BJ (cell line): ENCODE results near the gene PTGES. TPM values are rescaled to one million over a fixed set of nuclear protein-coding genes. Genes with fewer than 3 reads are reported as not detected.
A peak's percentile ranks its signal among the peaks of the same experiment; 100 is the strongest.
"Not testable (repeated sequence)": the region's sequence is repeated elsewhere in the genome, so short reads cannot be mapped to it uniquely, and the experiment has no call there.

Experiments used
- CTCF ChIA-PET: fragments of 350-600 bp; formaldehyde crosslinking; extraction: SDS; loops from one replicate; lab custom pipeline; 2021; ENCODE audit warnings: antibody characterized with exemption, inconsistent platforms; lab: Yijun Ruan, JAX
- POLR2A ChIA-PET: fragments of 300-600 bp; sonication (Branson Sonifier 250); formaldehyde crosslinking; extraction: SDS; loops from one replicate; lab custom pipeline; 2021; ENCODE audit warnings: antibody characterized with exemption; lab: Charles Lee
- DNase-seq: peaks from one replicate; pipeline ENCODE4 v3.0.0-alpha.2; 2011; ENCODE audit warnings: low read depth
- H3K27me3 ChIP-seq: 2 replicates; pipeline ENCODE4 v1.6.0; 2011; ENCODE audit warnings: low read length; ENCODE audit not compliant: control insufficient read depth, insufficient read depth
- H3K36me3 ChIP-seq: 2 replicates; pipeline ENCODE4 v1.5.1; 2011; ENCODE audit warnings: low read length; ENCODE audit not compliant: control insufficient read depth, insufficient read depth
- H3K4me3 ChIP-seq: 2 replicates; pipeline ENCODE4 v1.5.1; 2011; ENCODE audit warnings: low read depth, mild to moderate bottlenecking, control low read depth, low read length
- CTCF ChIP-seq: IDR thresholded peaks from 2 replicates; pipeline ENCODE4 v1.5.1; 2011; ENCODE audit warnings: low read depth, mild to moderate bottlenecking, control low read depth, inconsistent platforms, low read length, moderate library complexity; ENCODE audit not compliant: insufficient read depth
- polyA plus RNA-seq: library from polyadenylated mRNA; depleted of rRNA; stranded (reverse); fragments of >200 nt; gene quantifications from 2 replicates; pipeline ENCODE4 v1.2.3, GENCODE V29; 2011

PTGES gene
- polyA plus RNA-seq, 1 experiment: 16.4 TPM

DNA sequence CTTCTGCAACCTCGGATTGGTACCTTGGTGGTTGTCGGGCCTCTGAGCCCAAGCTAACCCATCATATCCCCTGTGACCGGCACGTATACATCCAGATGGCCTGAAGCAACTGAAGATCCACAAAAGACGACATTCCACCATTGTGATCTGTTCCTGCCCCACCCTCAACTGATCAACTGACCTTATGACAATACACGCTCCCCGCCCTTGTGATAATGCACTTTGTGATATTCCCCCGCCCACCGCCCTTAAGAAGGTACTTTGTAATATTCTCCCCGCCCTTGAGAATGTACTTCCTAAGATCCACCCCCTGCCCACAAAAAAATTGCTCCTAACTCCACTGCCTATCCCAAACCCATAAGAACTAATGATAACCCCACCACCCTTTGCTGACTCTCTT is 33.6 kb upstream of the PTGES start:
- Histone ChIP-seq H3K36me3 (no peaks in the 10 kb centered on the region), H3K4me3 (no peak overlapping the region), H3K27me3 (no peaks in the 10 kb centered on the region)
- no peak for DNase-seq
- TF ChIP-seq CTCF: no peak
- ChIA-PET CTCF (interaction anchor here (0.6 to 9.4 kb wide), 5 partner anchors 23 to 655 kb away, joined by 3 to 172 read pairs (median 7); partner anchors contain the start of gene ASB6), POLR2A (no interaction called here)

- no peaks in the 10 kb centered on the region for H3K36me3 ChIP-seq
- DNase-seq: no peak
- CTCF ChIA-PET: interaction anchor here (0.6 to 9.4 kb wide), 6 partner anchors 22 to 145 kb away, joined by 3 to 172 read pairs (median 5); partner anchors contain the start of gene ASB6
- no peaks in the 10 kb centered on the region for H3K27me3 ChIP-seq
- TF ChIP-seq CTCF: no peak
- POLR2A ChIA-PET: no interaction called here
- H3K4me3 ChIP-seq: no peak overlapping the region
These were observed 33.0 kb upstream of the PTGES start for GRCh38 chr9:129785866-129786265.

- H3K4me3 ChIP-seq, H3K36me3 ChIP-seq, H3K27me3 ChIP-seq, POLR2A ChIA-PET, DNase-seq: not testable (repeated sequence)
- CTCF ChIA-PET: interaction anchor here (0.7 to 9.4 kb wide), 10 partner anchors 8 to 646 kb away, joined by 3 to 172 read pairs (median 5); partner anchors contain the start of gene ASB6
These were observed 32.1 kb upstream of the PTGES start for GRCh38 chr9:129784970-129785369.

DNA sequence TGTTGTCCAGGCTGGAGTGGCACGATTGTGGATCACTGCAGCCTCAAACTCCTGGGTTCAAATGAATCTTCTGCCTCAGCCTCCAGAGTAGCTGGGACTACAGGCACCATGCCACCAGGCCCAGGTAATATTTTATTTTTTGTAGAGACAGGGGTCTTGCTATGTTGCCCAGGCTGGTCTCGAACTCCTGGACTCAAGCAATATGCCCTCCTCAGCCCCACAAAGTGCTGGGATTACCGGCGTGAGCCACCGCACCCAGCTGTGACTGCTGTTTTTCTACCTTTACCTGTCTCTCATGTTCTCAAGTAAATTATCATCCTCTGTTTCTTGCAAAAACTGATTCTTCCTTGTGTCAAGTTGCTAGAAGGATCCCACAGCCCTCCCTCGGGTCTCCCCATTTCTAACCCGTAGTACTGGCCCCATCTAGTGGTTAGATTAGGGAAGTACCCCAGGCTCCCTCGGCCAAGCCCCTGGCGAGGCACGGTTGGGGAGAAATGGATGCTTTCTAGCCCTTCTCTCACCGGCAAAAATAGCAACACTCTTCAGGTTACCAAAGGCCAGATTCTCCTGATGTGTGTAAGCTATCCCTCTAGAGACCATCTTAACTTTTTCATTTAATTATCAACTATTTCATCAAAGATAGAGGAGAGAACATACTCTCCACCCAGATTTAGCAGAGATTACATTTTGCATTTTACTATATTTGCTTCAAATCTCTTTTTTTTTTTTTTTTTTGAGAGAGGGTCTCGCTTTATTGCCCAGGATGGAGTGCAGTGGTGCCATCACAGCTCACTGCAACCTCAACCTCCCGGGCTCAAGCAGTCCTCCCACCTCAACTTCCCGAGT is 30.9 kb upstream of the PTGES start:
- TF ChIP-seq CTCF: peak; percentile 92
- no peak for DNase-seq
- ChIA-PET CTCF (interaction anchor here (0.7 to 9.4 kb wide), 23 partner anchors 9 to 652 kb away, joined by 3 to 172 read pairs (median 4); partner anchors contain the start of genes ASB6 and C9orf50), POLR2A (no interaction called here)
- no peak overlapping the region for H3K4me3 ChIP-seq
- H3K36me3 ChIP-seq: no peaks in the 10 kb centered on the region
- no peaks in the 10 kb centered on the region for H3K27me3 ChIP-seq

DNA sequence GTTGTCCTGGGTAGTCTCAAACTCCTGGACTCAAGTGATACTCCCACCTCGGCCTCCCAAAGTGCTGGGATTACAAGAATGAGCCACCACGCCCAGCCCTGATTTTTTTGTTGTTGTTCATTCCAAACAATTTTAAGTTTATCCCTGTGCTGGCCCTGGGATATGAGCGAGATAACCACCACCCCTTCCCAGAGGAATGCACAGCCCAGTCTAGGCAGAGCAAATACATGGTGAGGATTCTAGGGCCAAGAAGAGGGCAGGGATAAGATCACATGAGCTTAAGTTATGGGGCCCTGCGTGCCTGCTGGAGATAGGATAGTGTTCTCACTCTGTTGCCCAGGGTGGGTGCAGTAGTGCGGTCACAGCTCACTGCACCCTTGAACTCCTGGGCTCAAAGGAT is 29.1 kb upstream of the PTGES start:
- ChIA-PET CTCF (interaction anchor here (0.6 to 9.4 kb wide), 11 partner anchors 18 to 165 kb away, joined by 3 to 172 read pairs (median 6); partner anchors contain the start of gene ASB6), POLR2A (no interaction called here)
- Histone ChIP-seq H3K27me3 (no peaks in the 10 kb centered on the region), H3K36me3 (no peaks in the 10 kb centered on the region), H3K4me3 (no peak overlapping the region)
- no peak for TF ChIP-seq CTCF
- DNase-seq: no peak
